Tibial nerve (tissue), 4 donors: Measurements from ENCODE around the gene ODAD3.

Experiments used
- EP300 ChIP-seq, 2 donors: sonication (generic); formaldehyde crosslinking; IDR thresholded peaks; one replicate each; pipeline ENCODE4 v1.6.1; 2017; ENCODE audit warnings: antibody characterized with exemption in 2 of 2, mild to moderate bottlenecking in 1 of 2
- POLR2A ChIP-seq, 2 donors: fragments of 450-650 bp; IDR thresholded peaks; one replicate each; pipeline ENCODE4 v1.6.1; 2017; ENCODE audit warnings: antibody characterized with exemption in 2 of 2, mild to moderate bottlenecking in 2 of 2, moderate library complexity in 2 of 2
- TF ChIP-seq, protein P1 (sequence below), 5 experiments: fragments of 200-600 bp in 3 of 5; fragments of 450-650 bp in 2 of 5; sonication (generic) in 3 of 5; IDR thresholded peaks; one replicate each; pipeline ENCODE4 v1.5.1; 2016 to 2019; ENCODE audit warnings: antibody characterized with exemption in 5 of 5, mild to moderate bottlenecking in 3 of 5, moderate library complexity in 2 of 5

DNA sequence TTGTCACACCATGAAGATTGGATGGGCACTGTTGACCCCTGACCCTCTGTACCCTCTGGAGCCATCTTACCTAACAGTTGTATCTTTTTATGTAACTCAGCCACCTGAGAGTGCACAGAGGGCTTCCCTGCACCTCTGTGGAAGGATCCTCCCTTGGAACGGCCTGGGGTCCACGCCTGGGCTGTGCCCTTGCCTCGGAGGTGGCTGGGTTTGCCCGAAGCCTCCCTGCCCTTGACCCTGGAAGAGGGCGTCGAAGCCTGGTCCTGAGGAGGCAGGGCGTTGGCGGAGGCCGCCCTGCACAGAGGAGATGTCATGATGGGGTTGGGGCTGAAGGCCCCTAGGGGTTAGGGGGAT, 241 bp downstream of the ODAD3 start:
- TF ChIP-seq, protein P1, sequence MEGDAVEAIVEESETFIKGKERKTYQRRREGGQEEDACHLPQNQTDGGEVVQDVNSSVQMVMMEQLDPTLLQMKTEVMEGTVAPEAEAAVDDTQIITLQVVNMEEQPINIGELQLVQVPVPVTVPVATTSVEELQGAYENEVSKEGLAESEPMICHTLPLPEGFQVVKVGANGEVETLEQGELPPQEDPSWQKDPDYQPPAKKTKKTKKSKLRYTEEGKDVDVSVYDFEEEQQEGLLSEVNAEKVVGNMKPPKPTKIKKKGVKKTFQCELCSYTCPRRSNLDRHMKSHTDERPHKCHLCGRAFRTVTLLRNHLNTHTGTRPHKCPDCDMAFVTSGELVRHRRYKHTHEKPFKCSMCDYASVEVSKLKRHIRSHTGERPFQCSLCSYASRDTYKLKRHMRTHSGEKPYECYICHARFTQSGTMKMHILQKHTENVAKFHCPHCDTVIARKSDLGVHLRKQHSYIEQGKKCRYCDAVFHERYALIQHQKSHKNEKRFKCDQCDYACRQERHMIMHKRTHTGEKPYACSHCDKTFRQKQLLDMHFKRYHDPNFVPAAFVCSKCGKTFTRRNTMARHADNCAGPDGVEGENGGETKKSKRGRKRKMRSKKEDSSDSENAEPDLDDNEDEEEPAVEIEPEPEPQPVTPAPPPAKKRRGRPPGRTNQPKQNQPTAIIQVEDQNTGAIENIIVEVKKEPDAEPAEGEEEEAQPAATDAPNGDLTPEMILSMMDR (IDR thresholded peaks at IDR 0.05), result no peak
- TF ChIP-seq POLR2A (IDR thresholded peaks at IDR 0.05) (no peak), EP300 (IDR thresholded peaks at IDR 0.05) (no peak)
